PC-3 (cell line): Measurements from ENCODE around the gene PROSER3. TPM values are rescaled to one million over a fixed set of nuclear protein-coding genes. Genes with fewer than 3 reads are reported as not detected.
"Not testable (repeated sequence)": the region's sequence is repeated elsewhere in the genome, so short reads cannot be mapped to it uniquely, and the experiment has no call there.

Source experiments
- ATAC-seq: fragments of 200-7000 bp; cut with Tn5 transposase; 2 replicates; pipeline ENCODE4 v1.9.1; 2020; ENCODE audit warnings: mild to moderate bottlenecking, moderate library complexity
- BruUV-seq: library from RNA; stranded (reverse); fragments of 400-500 nt; replicated peaks from 2 replicates; lab custom pipeline; 2021; lab: Mats Ljungman, UMichigan
- CTCF ChIA-PET: fragments of 300-600 bp; sonication (Branson Sonifier 250); formaldehyde crosslinking; loops from one replicate; lab custom pipeline; 2022; ENCODE audit warnings: antibody characterized with exemption; lab: Charles Lee
- POLR2A ChIA-PET: fragments of 300-600 bp; sonication (Branson Sonifier 250); formaldehyde crosslinking; loops from one replicate; lab custom pipeline; 2022; ENCODE audit warnings: antibody characterized with exemption; ENCODE audit not compliant: unreplicated experiment; lab: Charles Lee
- DNase-seq: peaks from one replicate; pipeline ENCODE4 v3.0.0-alpha.2; 2015
- H2AFZ ChIP-seq: fragments of 300-600 bp; sonication (generic); 2 replicates; pipeline ENCODE4 v1.6.0; 2016; ENCODE audit warnings: antibody characterized with exemption, low read length
- H3F3A ChIP-seq: fragments of 300-600 bp; sonication (generic); one replicate; pipeline ENCODE4 v1.6.0; 2017; ENCODE audit warnings: antibody characterized with exemption, low read length, control low read depth, mild to moderate bottlenecking; ENCODE audit not compliant: unreplicated experiment
- H3K27ac ChIP-seq: fragments of 300-600 bp; sonication (generic); 2 replicates; pipeline ENCODE4 v1.5.1; 2016; ENCODE audit warnings: mild to moderate bottlenecking, low read length
- H3K27me3 ChIP-seq: fragments of 300-600 bp; sonication (generic); 2 replicates; pipeline ENCODE4 v1.6.1; 2016; ENCODE audit warnings: low read length, mixed read lengths
- H3K36me3 ChIP-seq: fragments of 300-600 bp; sonication (generic); 2 replicates; pipeline ENCODE4 v1.6.1; 2016; ENCODE audit warnings: low read depth, mixed run types, low read length, mixed read lengths
- H3K4me1 ChIP-seq: fragments of 300-600 bp; sonication (generic); 2 replicates; pipeline ENCODE4 v1.5.1; 2016; ENCODE audit warnings: low read length; ENCODE audit not compliant: insufficient read depth
- H3K4me2 ChIP-seq: fragments of 300-600 bp; sonication (generic); 2 replicates; pipeline ENCODE4 v1.6.0; 2016; ENCODE audit warnings: low read length
- H3K4me3 ChIP-seq: fragments of 300-600 bp; sonication (generic); 2 replicates; pipeline ENCODE4 v1.5.1; 2016; ENCODE audit warnings: mild to moderate bottlenecking, low read length, mixed read lengths
- H3K79me2 ChIP-seq: fragments of 300-600 bp; sonication (generic); 2 replicates; pipeline ENCODE4 v1.6.1; 2017; ENCODE audit warnings: low read length, mixed read lengths
- H3K9ac ChIP-seq: fragments of 300-600 bp; sonication (generic); 2 replicates; pipeline ENCODE4 v1.6.0; 2016; ENCODE audit warnings: mild to moderate bottlenecking, low read length
- H3K9me2 ChIP-seq: fragments of 300-600 bp; sonication (generic); replicated peaks from 2 replicates; pipeline ENCODE4 v1.6.1; 2016; ENCODE audit warnings: mixed run types, low read length, mixed read lengths
- H3K9me3 ChIP-seq: fragments of 300-600 bp; sonication (generic); 2 replicates; pipeline ENCODE4 v1.6.1; 2016; ENCODE audit warnings: low read length, mixed read lengths
- H4K20me1 ChIP-seq: fragments of 300-600 bp; sonication (generic); 2 replicates; pipeline ENCODE4 v1.6.1; 2016; ENCODE audit warnings: low read length, mixed read lengths
- EZH2 ChIP-seq: fragments of 300-600 bp; sonication (generic); IDR thresholded peaks from one replicate; pipeline ENCODE4 v1.6.1; 2017; ENCODE audit warnings: antibody characterized with exemption, mild to moderate bottlenecking, low read length; ENCODE audit not compliant: unreplicated experiment
- EZH2phosphoT487 ChIP-seq: fragments of 300-600 bp; sonication (generic); IDR thresholded peaks from 2 replicates; pipeline ENCODE4 v1.6.1; 2018; ENCODE audit warnings: mild to moderate bottlenecking, antibody characterized with exemption, low read length, borderline replicate concordance
- intact Hi-C: fragments of 100-400 bp; cut with micrococcal nuclease; formaldehyde crosslinking; loops from 2 replicates; pipeline ENCODE4 v1.9.0; 2023
- total RNA-seq: library from RNA; depleted of rRNA; stranded (reverse); fragments of >200 nt; gene quantifications from 2 replicates; pipeline ENCODE4 v1.2.3, GENCODE V29; 2014
- TF ChIP-seq, protein P1 (sequence below): fragments of 300-600 bp; sonication (generic); conservative IDR thresholded peaks from 2 replicates; pipeline ENCODE4 v1.5.1; 2017; ENCODE audit warnings: antibody characterized with exemption, low read depth, mild to moderate bottlenecking, low read length

PROSER3 gene
- total RNA-seq, 1 experiment from 2014 or later: 5.5 TPM

DNA sequence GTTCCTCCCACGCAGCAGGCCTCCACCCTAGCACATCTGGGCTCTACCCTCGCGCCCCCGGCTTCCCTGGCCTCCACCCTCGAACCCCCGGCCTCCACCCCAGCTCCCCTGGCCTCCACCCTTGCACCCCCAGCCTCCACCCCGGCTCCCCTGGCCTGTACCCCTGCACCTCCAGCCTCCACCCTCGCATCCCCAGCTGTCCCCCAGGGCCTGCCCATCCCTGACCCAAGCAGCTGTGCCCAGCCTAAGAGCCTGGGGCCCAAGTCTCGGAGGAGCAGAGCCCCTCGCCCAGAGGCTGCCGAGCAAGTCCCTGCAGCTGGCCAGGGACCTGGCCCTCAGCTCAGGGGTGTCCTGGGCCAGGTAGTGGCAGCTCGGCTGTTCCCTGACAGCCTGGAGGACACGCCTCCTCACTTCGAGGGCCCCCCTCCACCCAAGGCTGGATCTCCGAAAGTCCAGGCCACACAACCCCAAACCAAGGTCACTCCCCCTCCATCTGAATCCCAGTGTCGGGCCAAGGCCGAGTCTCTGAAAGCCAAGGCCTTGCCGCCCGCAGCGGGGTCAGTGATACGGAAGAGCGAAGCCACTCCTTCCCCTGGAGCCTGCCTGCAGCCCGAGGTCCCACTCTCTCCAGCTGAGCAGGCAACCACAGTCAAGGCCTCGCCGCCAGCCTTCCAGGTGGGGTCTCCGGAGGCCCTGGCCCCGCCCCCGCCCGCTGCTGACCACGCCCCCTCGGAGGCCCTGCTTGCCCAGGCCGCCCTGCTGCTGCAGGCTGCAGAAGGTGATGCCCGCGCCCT, 9.5 kb downstream of the PROSER3 start:
- no peaks in the 10 kb centered on the region for H3K79me2 ChIP-seq
- POLR2A ChIA-PET: no interaction called here
- no peak overlapping the region for H3K4me2 ChIP-seq
- H3K4me1 ChIP-seq: peaks cover 6% of the 10 kb centered on the region; the same call in 1 of the 2 replicates
- no peaks in the 10 kb centered on the region for H3K27me3 ChIP-seq
- H2AFZ ChIP-seq: no peak overlapping the region
- no peak overlapping the region for H3K27ac ChIP-seq
- no peaks in the 10 kb centered on the region for H3K9me3 ChIP-seq
- intact Hi-C loops: no loop called here
- H3K4me3 ChIP-seq: no peak overlapping the region
- DNase-seq: no peak
- CTCF ChIA-PET: no interaction called here
- no peak for ATAC-seq
- H3K9me2 ChIP-seq: no peaks in the 10 kb centered on the region
- no TSS peak for BruUV-seq
- no peak overlapping the region for H3K9ac ChIP-seq
- H3F3A ChIP-seq: no peaks in the 10 kb centered on the region
- TF ChIP-seq EZH2: no peak
- TF ChIP-seq EZH2phosphoT487: no peak
- no peaks in the 10 kb centered on the region for H4K20me1 ChIP-seq
- H3K36me3 ChIP-seq: no peaks in the 10 kb centered on the region

DNA sequence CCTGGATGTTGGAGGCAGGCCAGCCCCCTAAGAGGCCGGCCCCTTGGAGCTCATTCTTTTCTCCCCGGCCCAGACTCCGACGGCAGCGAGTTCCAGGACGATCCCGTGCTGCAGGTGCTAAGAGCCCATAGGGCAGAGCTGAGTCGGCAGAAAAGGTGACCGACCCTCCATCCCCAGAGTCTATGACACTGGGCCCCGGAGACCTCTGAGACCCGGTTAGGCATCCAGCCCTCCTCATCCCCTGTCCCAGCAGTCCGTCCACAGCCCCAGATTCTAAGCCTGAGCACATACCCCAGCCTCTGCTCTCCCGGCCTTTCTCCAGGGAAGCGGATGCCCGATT, 10.1 kb downstream of the PROSER3 start:
- H3K27me3 ChIP-seq: no peaks in the 10 kb centered on the region
- H3K79me2 ChIP-seq: no peaks in the 10 kb centered on the region
- no peaks in the 10 kb centered on the region for H3K9me2 ChIP-seq
- DNase-seq: no peak
- no peaks in the 10 kb centered on the region for H3K36me3 ChIP-seq
- intact Hi-C loops: no loop called here
- H2AFZ ChIP-seq: no peak overlapping the region
- no peak for TF ChIP-seq EZH2
- no peak for TF ChIP-seq EZH2phosphoT487
- TF ChIP-seq, protein P1, sequence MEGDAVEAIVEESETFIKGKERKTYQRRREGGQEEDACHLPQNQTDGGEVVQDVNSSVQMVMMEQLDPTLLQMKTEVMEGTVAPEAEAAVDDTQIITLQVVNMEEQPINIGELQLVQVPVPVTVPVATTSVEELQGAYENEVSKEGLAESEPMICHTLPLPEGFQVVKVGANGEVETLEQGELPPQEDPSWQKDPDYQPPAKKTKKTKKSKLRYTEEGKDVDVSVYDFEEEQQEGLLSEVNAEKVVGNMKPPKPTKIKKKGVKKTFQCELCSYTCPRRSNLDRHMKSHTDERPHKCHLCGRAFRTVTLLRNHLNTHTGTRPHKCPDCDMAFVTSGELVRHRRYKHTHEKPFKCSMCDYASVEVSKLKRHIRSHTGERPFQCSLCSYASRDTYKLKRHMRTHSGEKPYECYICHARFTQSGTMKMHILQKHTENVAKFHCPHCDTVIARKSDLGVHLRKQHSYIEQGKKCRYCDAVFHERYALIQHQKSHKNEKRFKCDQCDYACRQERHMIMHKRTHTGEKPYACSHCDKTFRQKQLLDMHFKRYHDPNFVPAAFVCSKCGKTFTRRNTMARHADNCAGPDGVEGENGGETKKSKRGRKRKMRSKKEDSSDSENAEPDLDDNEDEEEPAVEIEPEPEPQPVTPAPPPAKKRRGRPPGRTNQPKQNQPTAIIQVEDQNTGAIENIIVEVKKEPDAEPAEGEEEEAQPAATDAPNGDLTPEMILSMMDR: no peak
- H3K4me1 ChIP-seq: peaks cover 6% of the 10 kb centered on the region; the same call in 1 of the 2 replicates
- no peak overlapping the region for H3K9ac ChIP-seq
- ChIA-PET CTCF (no interaction called here), POLR2A (no interaction called here)
- no peaks in the 10 kb centered on the region for H3K9me3 ChIP-seq
- H3K4me3 ChIP-seq: no peak overlapping the region
- no peaks in the 10 kb centered on the region for H3F3A ChIP-seq
- no peaks in the 10 kb centered on the region for H4K20me1 ChIP-seq
- no TSS peak for BruUV-seq
- H3K27ac ChIP-seq: no peak overlapping the region
- no peak for ATAC-seq
- no peak overlapping the region for H3K4me2 ChIP-seq

DNA sequence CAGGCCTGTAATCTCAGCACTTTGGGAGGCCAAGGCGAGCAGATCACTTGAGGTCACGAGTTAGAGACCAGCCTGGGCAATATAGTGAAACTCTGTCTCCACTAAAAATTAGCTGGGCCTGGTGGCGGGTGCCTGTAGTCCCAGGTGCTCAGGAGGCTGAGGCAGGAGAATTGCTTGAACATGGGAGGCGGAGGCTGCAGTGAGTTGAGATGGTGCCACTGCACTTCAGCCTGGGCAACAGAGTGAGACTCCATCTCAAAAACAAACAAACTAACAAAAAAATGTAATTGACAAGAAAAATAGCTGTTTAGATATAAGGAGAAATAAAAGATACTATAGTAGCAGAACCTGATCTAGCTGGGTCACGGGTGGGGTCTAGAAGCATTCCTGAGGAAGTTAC, 14.4 kb downstream of the PROSER3 start:
- H3K36me3 ChIP-seq, H3K4me2 ChIP-seq, H3K9me2 ChIP-seq, BruUV-seq, H3K27me3 ChIP-seq, H3F3A ChIP-seq, H3K4me3 ChIP-seq, intact Hi-C loops, H3K27ac ChIP-seq, H3K9me3 ChIP-seq, DNase-seq, H3K9ac ChIP-seq, H3K79me2 ChIP-seq, ATAC-seq, CTCF ChIA-PET, POLR2A ChIA-PET, H4K20me1 ChIP-seq, H2AFZ ChIP-seq, H3K4me1 ChIP-seq: not testable (repeated sequence)
